Measurements from ENCODE around the gene CREBZF.
"Not testable (repeated sequence)": the region's sequence is repeated elsewhere in the genome, so short reads cannot be mapped to it uniquely, and the experiment has no call there.

Gene CREBZF

GRCh38 chr11:85656777-85657176 is 8.2 kb downstream of the CREBZF start:
- no peaks in the 10 kb centered on the region for H3K9me3 Mint-ChIP-seq
- no peak overlapping the region for H3K4me3 Mint-ChIP-seq
- no peak overlapping the region for H3K27ac Mint-ChIP-seq
- H3K36me3 Mint-ChIP-seq (ENCODE audit: low read depth) = peaks cover 38% of the 10 kb centered on the region
- peaks cover 41% of the 10 kb centered on the region for H3K4me1 Mint-ChIP-seq (ENCODE audit: low read depth)
- no peaks in the 10 kb centered on the region for H3K27me3 Mint-ChIP-seq (ENCODE audit: low read depth)

GRCh38 chr11:85654343-85654742 is 10.6 kb downstream of the CREBZF start:
- not testable (repeated sequence) for H3K9me3 Mint-ChIP-seq; H3K27me3 Mint-ChIP-seq (ENCODE audit: low read depth); H3K4me3 Mint-ChIP-seq; H3K27ac Mint-ChIP-seq
- Mint-ChIP-seq H3K36me3 (ENCODE audit: low read depth) (peaks cover 20% of the 10 kb centered on the region), H3K4me1 (ENCODE audit: low read depth) (peaks cover 26% of the 10 kb centered on the region)

- Mint-ChIP-seq H3K4me1 (ENCODE audit: low read depth) (peaks cover 24% of the 10 kb centered on the region), H3K27me3 (ENCODE audit: low read depth) (no peaks in the 10 kb centered on the region), H3K36me3 (ENCODE audit: low read depth) (peaks cover 16% of the 10 kb centered on the region), H3K9me3 (no peaks in the 10 kb centered on the region), H3K27ac (peak overlapping the region; percentile 4), H3K4me3 (no peak overlapping the region)
Measured at GRCh38 chr11:85652786-85653447, 12.0 kb downstream of the CREBZF start.

GRCh38 chr11:85651118-85651517 is 13.8 kb downstream of the CREBZF start:
- Mint-ChIP-seq H3K9me3 (no peaks in the 10 kb centered on the region), H3K27me3 (ENCODE audit: low read depth) (no peaks in the 10 kb centered on the region), H3K4me3 (no peak overlapping the region), H3K36me3 (ENCODE audit: low read depth) (peaks cover 10% of the 10 kb centered on the region), H3K27ac (no peak overlapping the region), H3K4me1 (ENCODE audit: low read depth) (peaks cover 28% of the 10 kb centered on the region)

GRCh38 chr11:85647604-85648299 is 17.2 kb downstream of the CREBZF start, which contains the start of gene TMEM126A:
TMEM126A (plus strand) TSS chr11:85647967; CDS start chr11:85650256, 2,289 bp downstream.
- H3K27me3 Mint-ChIP-seq (ENCODE audit: low read depth) = peaks cover 27% of the 10 kb centered on the region
- H3K36me3 Mint-ChIP-seq (ENCODE audit: low read depth) = peaks cover 6% of the 10 kb centered on the region
- peak within 1 kb of the TSS; percentile 98 for H3K4me3 Mint-ChIP-seq
- H3K4me1 Mint-ChIP-seq (ENCODE audit: low read depth) = peaks cover 22% of the 10 kb centered on the region
- H3K9me3 Mint-ChIP-seq = no peaks in the 10 kb centered on the region
- peak within 1 kb of the TSS; percentile 96 for H3K27ac Mint-ChIP-seq

GRCh38 chr11:85647078-85647477 is 17.9 kb downstream of the CREBZF start:
- Mint-ChIP-seq H3K9me3 (no peaks in the 10 kb centered on the region), H3K4me3 (peak overlapping the region; percentile 98), H3K36me3 (ENCODE audit: low read depth) (peaks cover 6% of the 10 kb centered on the region), H3K4me1 (ENCODE audit: low read depth) (peaks cover 19% of the 10 kb centered on the region), H3K27me3 (ENCODE audit: low read depth) (peaks cover 34% of the 10 kb centered on the region), H3K27ac (peak overlapping the region; percentile 96)

- Mint-ChIP-seq H3K4me3 (no peak overlapping the region), H3K36me3 (ENCODE audit: low read depth) (peaks cover 2% of the 10 kb centered on the region), H3K9me3 (no peaks in the 10 kb centered on the region), H3K4me1 (ENCODE audit: low read depth) (peaks cover 10% of the 10 kb centered on the region), H3K27me3 (ENCODE audit: low read depth) (peaks cover 59% of the 10 kb centered on the region), H3K27ac (no peak overlapping the region)
Measured at GRCh38 chr11:85643191-85643614, 21.7 kb downstream of the CREBZF start.

GRCh38 chr11:85634747-85635146 is 30.2 kb downstream of the CREBZF start:
- H3K4me3 Mint-ChIP-seq = no peak overlapping the region
- no peaks in the 10 kb centered on the region for H3K9me3 Mint-ChIP-seq
- H3K36me3 Mint-ChIP-seq (ENCODE audit: low read depth) = peaks cover 23% of the 10 kb centered on the region
- H3K27ac Mint-ChIP-seq = no peak overlapping the region
- peaks cover 1% of the 10 kb centered on the region for H3K27me3 Mint-ChIP-seq (ENCODE audit: low read depth)
- H3K4me1 Mint-ChIP-seq (ENCODE audit: low read depth) = peaks cover 5% of the 10 kb centered on the region

GRCh38 chr11:85628771-85629341 is 36.1 kb downstream of the CREBZF start:
- no peaks in the 10 kb centered on the region for H3K9me3 Mint-ChIP-seq
- peaks cover 29% of the 10 kb centered on the region for H3K4me1 Mint-ChIP-seq (ENCODE audit: low read depth)
- H3K36me3 Mint-ChIP-seq (ENCODE audit: low read depth) = peaks cover 10% of the 10 kb centered on the region
- H3K4me3 Mint-ChIP-seq = peak overlapping the region; percentile 96
- no peaks in the 10 kb centered on the region for H3K27me3 Mint-ChIP-seq (ENCODE audit: low read depth)
- H3K27ac Mint-ChIP-seq = peak overlapping the region; percentile 91

- Mint-ChIP-seq H3K9me3 (no peaks in the 10 kb centered on the region), H3K4me1 (ENCODE audit: low read depth) (peaks cover 29% of the 10 kb centered on the region), H3K36me3 (ENCODE audit: low read depth) (peaks cover 10% of the 10 kb centered on the region), H3K27me3 (ENCODE audit: low read depth) (no peaks in the 10 kb centered on the region), H3K27ac (peak within 1 kb of the TSS; percentile 91), H3K4me3 (peak within 1 kb of the TSS; percentile 96)
Measured at GRCh38 chr11:85627998-85628770, 36.7 kb downstream of the CREBZF start, which contains the start of gene TMEM126B. TMEM126B (plus strand) TSS chr11:85628593; CDS start chr11:85628608, 15 bp downstream.

GRCh38 chr11:85627332-85627997 is 37.5 kb downstream of the CREBZF start, which contains the start of gene DLG2:
DLG2 (minus strand) TSS chr11:85627344.
- H3K9me3 Mint-ChIP-seq = no peaks in the 10 kb centered on the region
- peak within 1 kb of the TSS; percentile 91 for H3K27ac Mint-ChIP-seq
- H3K36me3 Mint-ChIP-seq (ENCODE audit: low read depth) = peaks cover 10% of the 10 kb centered on the region
- H3K4me3 Mint-ChIP-seq = peak within 1 kb of the TSS; percentile 96
- H3K27me3 Mint-ChIP-seq (ENCODE audit: low read depth) = no peaks in the 10 kb centered on the region
- peaks cover 29% of the 10 kb centered on the region for H3K4me1 Mint-ChIP-seq (ENCODE audit: low read depth)

- Mint-ChIP-seq H3K27ac (peak overlapping the region; percentile 37), H3K27me3 (ENCODE audit: low read depth) (no peaks in the 10 kb centered on the region), H3K4me3 (peak overlapping the region; percentile 38), H3K4me1 (ENCODE audit: low read depth) (peaks cover 29% of the 10 kb centered on the region), H3K36me3 (ENCODE audit: low read depth) (peaks cover 8% of the 10 kb centered on the region), H3K9me3 (no peaks in the 10 kb centered on the region)
Measured at GRCh38 chr11:85626496-85626895, 38.4 kb downstream of the CREBZF start.

GRCh38 chr11:85620256-85620655 is 44.7 kb downstream of the CREBZF start:
- Mint-ChIP-seq H3K9me3 (no peaks in the 10 kb centered on the region), H3K4me1 (ENCODE audit: low read depth) (peaks cover 7% of the 10 kb centered on the region), H3K36me3 (ENCODE audit: low read depth) (peaks cover 6% of the 10 kb centered on the region)

GRCh38 chr11:85619499-85619898 is 45.4 kb downstream of the CREBZF start:
- Mint-ChIP-seq H3K27ac (no peak overlapping the region), H3K36me3 (ENCODE audit: low read depth) (peaks cover 6% of the 10 kb centered on the region), H3K27me3 (ENCODE audit: low read depth) (peaks cover 4% of the 10 kb centered on the region), H3K9me3 (no peaks in the 10 kb centered on the region), H3K4me1 (ENCODE audit: low read depth) (peaks cover 7% of the 10 kb centered on the region), H3K4me3 (no peak overlapping the region)

More at GRCh38 chr11:85620256-85620655, 44.7 kb downstream of the CREBZF start:
- Mint-ChIP-seq H3K27ac (no peak overlapping the region), H3K27me3 (ENCODE audit: low read depth) (peaks cover 4% of the 10 kb centered on the region), H3K4me3 (no peak overlapping the region)
